Brain microvascular endothelial cell (primary cell): ENCODE results near the gene VPS50.
"Not testable (repeated sequence)": the region's sequence is repeated elsewhere in the genome, so short reads cannot be mapped to it uniquely, and the experiment has no call there.

Source experiments
- DNase-seq: peaks from one replicate; pipeline ENCODE4 v3.0.0-alpha.2; 2020
- H3K27ac ChIP-seq: fragments of 250-450 bp; sonication (Bioruptor Pico); 2 replicates; pipeline ENCODE4 v1.5.1; 2020; ENCODE audit warnings: mild to moderate bottlenecking, moderate library complexity
- H3K27me3 ChIP-seq: fragments of 250-450 bp; sonication (Bioruptor Pico); replicated peaks from 2 replicates; pipeline ENCODE4 v1.5.1; 2020; ENCODE audit warnings: mild to moderate bottlenecking
- H3K36me3 ChIP-seq: fragments of 250-450 bp; sonication (Bioruptor Pico); replicated peaks from 2 replicates; pipeline ENCODE4 v1.5.1; 2020; ENCODE audit warnings: mild to moderate bottlenecking
- H3K4me3 ChIP-seq: 2 replicates; pipeline ENCODE4 v1.5.1; 2011; ENCODE audit warnings: low read depth, mild to moderate bottlenecking, control low read depth, low read length, moderate library complexity
- CTCF ChIP-seq: IDR thresholded peaks from 2 replicates; pipeline ENCODE4 v1.5.1; 2011; ENCODE audit warnings: low read depth, mild to moderate bottlenecking, moderate library complexity, low read length, control low read depth, inconsistent platforms; ENCODE audit errors: missing control alignments
- in situ Hi-C: cut with HindIII; loops from 2 replicates; pipeline ENCODE4 v1.10.0; 2017; ENCODE audit warnings: low sequenced_read_pairs, low pct_ligation_motif_present

Gene VPS50

GRCh38 chr7:93316730-93317129, 84.6 kb downstream of the VPS50 start:
- Histone ChIP-seq H3K27me3 (no peaks in the 10 kb centered on the region), H3K27ac (peak overlapping the region; percentile 40), H3K36me3 (no peaks in the 10 kb centered on the region), H3K4me3 (no peak overlapping the region)
- DNase-seq = peak; percentile 65
- in situ Hi-C loops = no loop called here
- no peak for TF ChIP-seq CTCF

- Histone ChIP-seq H3K27me3 (no peaks in the 10 kb centered on the region), H3K4me3 (no peak overlapping the region), H3K27ac (no peak overlapping the region), H3K36me3 (no peaks in the 10 kb centered on the region)
- no peak for DNase-seq
- TF ChIP-seq CTCF = no peak
- in situ Hi-C loops = no loop called here
Observed at GRCh38 chr7:93320887-93321286, 88.7 kb downstream of the VPS50 start.

- H3K27ac ChIP-seq, DNase-seq, H3K36me3 ChIP-seq, H3K27me3 ChIP-seq, H3K4me3 ChIP-seq, in situ Hi-C loops: not testable (repeated sequence)
Observed at GRCh38 chr7:93326291-93326690, 94.1 kb downstream of the VPS50 start.

- no peak for TF ChIP-seq CTCF
- in situ Hi-C loops = no loop called here
- peak; percentile 83 for DNase-seq
- Histone ChIP-seq H3K27me3 (no peaks in the 10 kb centered on the region), H3K36me3 (no peaks in the 10 kb centered on the region), H3K27ac (peak overlapping the region; percentile 6), H3K4me3 (no peak overlapping the region)
Observed at GRCh38 chr7:93327006-93327633, 95.0 kb downstream of the VPS50 start.

- DNase-seq = no peak
- TF ChIP-seq CTCF = no peak
- in situ Hi-C loops = no loop called here
- Histone ChIP-seq H3K36me3 (no peaks in the 10 kb centered on the region), H3K27ac (no peak overlapping the region), H3K4me3 (no peak overlapping the region), H3K27me3 (no peaks in the 10 kb centered on the region)
Observed at GRCh38 chr7:93331706-93332105, 99.5 kb downstream of the VPS50 start.

GRCh38 chr7:93332172-93332571, 100.0 kb downstream of the VPS50 start:
- no peaks in the 10 kb centered on the region for H3K27me3 ChIP-seq
- no peaks in the 10 kb centered on the region for H3K36me3 ChIP-seq
- no peak overlapping the region for H3K4me3 ChIP-seq
- no peak for DNase-seq
- no peak for TF ChIP-seq CTCF
- no peak overlapping the region for H3K27ac ChIP-seq
- in situ Hi-C loops = no loop called here
